GM12878 (cell line): ENCODE data around the gene TIPARP. TPM values are rescaled to one million over a fixed set of nuclear protein-coding genes. Genes with fewer than 3 reads are reported as not detected.

ENCODE experiments used
- ATAC-seq: fragments of 200-7000 bp; cut with Tn5 transposase; 3 replicates; pipeline ENCODE4 v1.9.1; 2020; ENCODE audit warnings: mild to moderate bottlenecking, moderate library complexity
- BruUV-seq: library from RNA; stranded (reverse); fragments of 400-500 nt; replicated peaks from 2 replicates; lab custom pipeline; 2021; lab: Mats Ljungman, UMichigan
- CTCF ChIA-PET: fragments of 300-600 bp; sonication (Branson Sonifier 250); formaldehyde crosslinking; extraction: SDS; loops from one replicate; lab custom pipeline; 2021; ENCODE audit warnings: inconsistent platforms; lab: Yijun Ruan, JAX
- POLR2A ChIA-PET: fragments of 350-600 bp; formaldehyde crosslinking; extraction: SDS; loops from one replicate; lab custom pipeline; 2021; ENCODE audit warnings: inconsistent platforms; lab: Charles Lee
- RAD21 ChIA-PET: fragments of 300-600 bp; sonication (Branson Sonifier 250); formaldehyde crosslinking; loops from one replicate; lab custom pipeline; 2023; ENCODE audit warnings: antibody characterized with exemption; ENCODE audit not compliant: unreplicated experiment; lab: Charles Lee
- SMC1A ChIA-PET: fragments of 300-600 bp; sonication (Branson Sonifier 250); formaldehyde crosslinking; loops from one replicate; lab custom pipeline; 2023; ENCODE audit not compliant: unreplicated experiment, uncharacterized antibody; lab: Charles Lee
- DNase-seq: peaks from one replicate; pipeline ENCODE4 v3.0.0-alpha.2; 2011; ENCODE audit warnings: low read depth, low spot score
- FAIRE-seq: peaks from 3 replicates; lab custom pipeline; 2011; peaks lifted over from hg19 to GRCh38; lab: Jason Lieb, UNC
- H2AFZ ChIP-seq: 2 replicates; pipeline ENCODE4 v1.6.0; 2011; ENCODE audit warnings: low read depth, low read length, control low read depth; ENCODE audit not compliant: control insufficient read depth
- H3K27ac ChIP-seq: 2 replicates; pipeline ENCODE4 v1.5.1; 2011; ENCODE audit warnings: control low read depth; ENCODE audit not compliant: control insufficient read depth, insufficient read depth
- H3K27me3 ChIP-seq, 2 experiments: replicated peaks in 1 of 2; 2 replicates each; pipeline versions ENCODE4 v1.6.0 to v1.6.1; 2011; ENCODE audit warnings: low read length in 1 of 2; ENCODE audit not compliant: control insufficient read depth in 2 of 2, insufficient read depth in 2 of 2
- H3K36me3 ChIP-seq, 2 experiments: 2 replicates each; pipeline ENCODE4 v1.5.1; 2011; ENCODE audit warnings: low read length in 1 of 2; ENCODE audit not compliant: control insufficient read depth in 2 of 2, insufficient read depth in 2 of 2
- H3K4me1 ChIP-seq: 2 replicates; pipeline ENCODE4 v1.6.1; 2011; ENCODE audit warnings: mild to moderate bottlenecking, low read length, moderate library complexity, mixed read lengths; ENCODE audit not compliant: control insufficient read depth, insufficient read depth
- H3K4me2 ChIP-seq: 2 replicates; pipeline ENCODE4 v1.6.0; 2011; ENCODE audit warnings: control low read depth; ENCODE audit not compliant: control insufficient read depth, insufficient read depth
- H3K4me3 ChIP-seq: fragments of 200-600 bp; sonication (generic); 2 replicates; pipeline ENCODE4 v1.5.1; 2016
- H3K79me2 ChIP-seq: 2 replicates; pipeline ENCODE4 v1.6.0; 2011; ENCODE audit warnings: low read length; ENCODE audit not compliant: control insufficient read depth, insufficient read depth
- H3K9ac ChIP-seq: 2 replicates; pipeline ENCODE4 v1.8.0; 2011; ENCODE audit warnings: low read length, control low read depth, mixed read lengths; ENCODE audit not compliant: control insufficient read depth, insufficient read depth
- H3K9me3 ChIP-seq: replicated peaks from 3 replicates; pipeline ENCODE4 v1.5.1; 2011; ENCODE audit warnings: mild to moderate bottlenecking, low read length; ENCODE audit not compliant: control insufficient read depth, insufficient read depth
- H4K20me1 ChIP-seq: 2 replicates; pipeline ENCODE4 v1.6.0; 2011; ENCODE audit not compliant: control insufficient read depth, insufficient read depth
- CBX3 ChIP-seq: fragments of 200-600 bp; sonication (generic); IDR thresholded peaks from 2 replicates; pipeline ENCODE4 v1.6.1; 2016; ENCODE audit warnings: low read depth, borderline replicate concordance
- DPF2 ChIP-seq: fragments of 450-650 bp; IDR thresholded peaks from 2 replicates; pipeline ENCODE4 v1.6.1; 2017; ENCODE audit warnings: mild to moderate bottlenecking
- EED ChIP-seq: sonication (generic); IDR thresholded peaks from 2 replicates; pipeline ENCODE4 v1.6.1; 2016; ENCODE audit warnings: antibody characterized with exemption, low read depth
- EZH2 ChIP-seq: IDR thresholded peaks from 2 replicates; pipeline ENCODE4 v1.6.1; 2012; ENCODE audit warnings: low read depth, mild to moderate bottlenecking, control low read depth, inconsistent platforms, low read length, borderline replicate concordance; ENCODE audit not compliant: control insufficient read depth
- FOXM1 ChIP-seq: IDR thresholded peaks from 2 replicates; pipeline ENCODE4 v1.6.1; 2012; ENCODE audit warnings: low read depth, mild to moderate bottlenecking, inconsistent platforms, low read length, moderate library complexity
- HDAC2 ChIP-seq: fragments of 200-600 bp; sonication (generic); IDR thresholded peaks from 2 replicates; pipeline ENCODE4 v1.6.1; 2017
- MXI1 ChIP-seq: fragments of 150-350 bp; IDR thresholded peaks from 2 replicates; pipeline ENCODE4 v1.6.1; 2011; ENCODE audit warnings: low read depth, mild to moderate bottlenecking, inconsistent platforms, low read length, improper control_type of control experiment
- NFIC ChIP-seq: IDR thresholded peaks from 2 replicates; pipeline ENCODE4 v1.6.1; 2012; ENCODE audit warnings: low read depth, mild to moderate bottlenecking, inconsistent platforms, low read length, moderate library complexity
- NFYB ChIP-seq: IDR thresholded peaks from 2 replicates; pipeline ENCODE4 v1.6.1; 2011; ENCODE audit warnings: low read depth, mild to moderate bottlenecking, low read length, improper control_type of control experiment, moderate library complexity; ENCODE audit not compliant: insufficient read depth
- NRF1 ChIP-seq: conservative IDR thresholded peaks from 2 replicates; pipeline ENCODE4 v1.6.1; 2011; ENCODE audit warnings: mild to moderate bottlenecking, low read depth, low read length, improper control_type of control experiment
- PAX5 ChIP-seq: IDR thresholded peaks from 2 replicates; pipeline ENCODE4 v1.6.1; 2011; ENCODE audit warnings: low read depth, low read length, borderline replicate concordance
- POU2F2 ChIP-seq: IDR thresholded peaks from 3 replicates; pipeline ENCODE4 v1.6.1; 2011; ENCODE audit warnings: low read depth, mild to moderate bottlenecking, low read length, borderline replicate concordance
- SREBF2 ChIP-seq: IDR thresholded peaks from 2 replicates; pipeline ENCODE4 v1.6.1; 2012; ENCODE audit warnings: mild to moderate bottlenecking, low read length
- STAT1 ChIP-seq: fragments of 450-650 bp; conservative IDR thresholded peaks from 2 replicates; pipeline ENCODE4 v1.6.1; 2014; ENCODE audit warnings: antibody characterized with exemption, mild to moderate bottlenecking
- STAT3 ChIP-seq: IDR thresholded peaks from 2 replicates; pipeline ENCODE4 v1.6.1; 2011; ENCODE audit warnings: low read depth, low read length, improper control_type of control experiment
- ZNF24 ChIP-seq: fragments of 450-650 bp; IDR thresholded peaks from 2 replicates; pipeline ENCODE4 v1.6.1; 2017; ENCODE audit warnings: antibody characterized with exemption, mild to moderate bottlenecking
- ZNF384 ChIP-seq: IDR thresholded peaks from 2 replicates; pipeline ENCODE4 v1.6.1; 2012; ENCODE audit warnings: low read depth, mild to moderate bottlenecking, low read length, improper control_type of control experiment, borderline replicate concordance
- ZNF622 ChIP-seq: fragments of 450-650 bp; IDR thresholded peaks from 2 replicates; pipeline ENCODE4 v1.6.1; 2017; ENCODE audit warnings: mild to moderate bottlenecking, inconsistent platforms
- WGBS: methylation state at CpG from one replicate; pipeline ENCODE4 v1.1.6; 2016; ENCODE audit warnings: low lambda C conversion rate; ENCODE audit not compliant: insufficient replicate concordance, insufficient coverage; ENCODE audit errors: missing lambda C conversion rate; 5-methylcytosine and 5-hydroxymethylcytosine counted together
- in situ Hi-C: fragments of 300-500 bp; cut with MboI; formaldehyde crosslinking; loops from 9 replicates; pipeline ENCODE4 v1.14.3; 2018; ENCODE audit warnings: mixed read lengths
- intact Hi-C: fragments of 100-400 bp; cut with micrococcal nuclease; formaldehyde crosslinking; loops from one replicate; pipeline ENCODE4 v1.14.2; 2022; ENCODE audit not compliant: unreplicated experiment
- polyA plus RNA-seq, 11 experiments: library from polyadenylated mRNA; depleted of rRNA in 4 of 11; unstranded in 6 of 11; stranded (reverse) in 5 of 11; fragments of >200 nt; fragmentation: Nextera tagmentation in 4 of 11; fragmentation: Illumina TruSeq in 1 of 11; extraction: Ambion mirVana in 4 of 11; extraction: Trizol in 1 of 11; gene quantifications; 1 replicate in 1 of 11; 2 replicates in 10 of 11; pipeline versions ENCODE4 v1.2.1 to v1.2.3, GENCODE V29; 2011 to 2016; ENCODE audit warnings: inconsistent platforms in 2 of 11, missing spikeins in 2 of 11, low read depth in 1 of 11
- total RNA-seq, 4 experiments: library from RNA; depleted of rRNA in 3 of 4; stranded (reverse); fragments of >200 nt in 3 of 4; fragmentation: Illumina TruSeq in 1 of 4; extraction: Trizol in 1 of 4; gene quantifications; 2 replicates each; pipeline versions ENCODE4 v1.2.1 to v1.2.3, GENCODE V29; 2013 to 2021
- TF ChIP-seq, protein P1 (sequence below): IDR thresholded peaks from 2 replicates; pipeline ENCODE4 v1.6.1; 2012; ENCODE audit warnings: low read depth, low read length, improper control_type of control experiment
- TF ChIP-seq, protein P2 (sequence below): fragments of 450-650 bp; IDR thresholded peaks from 2 replicates; pipeline ENCODE4 v1.6.1; 2016; ENCODE audit warnings: mild to moderate bottlenecking, moderate library complexity, borderline replicate concordance

Gene TIPARP
- total and polyA plus RNA-seq, 10 of the 15 experiments (the other 5 are each of a cell fraction or from before 2014, with no cell fraction given), result 3.2 to 21.5 (median 12.0) TPM

- ATAC-seq, result no peak
- 38% methylated on average over 1 of the region's 1 CpG for WGBS
- H2AFZ ChIP-seq, result no peak overlapping the region
- RAD21 ChIA-PET, result interaction anchor here (1.3 kb wide), 1 partner anchor 48 kb away, joined by 3 read pairs; no protein-coding TSS in a partner anchor
- intact Hi-C loops, result no loop called here
- in situ Hi-C loops, result no loop called here
- H3K27ac ChIP-seq, result no peak overlapping the region
- no TSS peak for BruUV-seq
- H3K4me3 ChIP-seq, result no peak overlapping the region
- no peaks in the 10 kb centered on the region for H4K20me1 ChIP-seq
- no peaks in the 10 kb centered on the region for H3K36me3 ChIP-seq
- no peak for FAIRE-seq
- H3K4me2 ChIP-seq, result no peak overlapping the region
- H3K9me3 ChIP-seq, result no peaks in the 10 kb centered on the region
- SMC1A ChIA-PET, result no interaction called here
- no peak for DNase-seq
- CTCF ChIA-PET, result interaction anchor here (1.4 kb wide), 1 partner anchor 16 kb away, joined by 4 read pairs; no protein-coding TSS in a partner anchor
- H3K9ac ChIP-seq, result no peak overlapping the region
- no peaks in the 10 kb centered on the region for H3K27me3 ChIP-seq
- TF ChIP-seq, protein P1, sequence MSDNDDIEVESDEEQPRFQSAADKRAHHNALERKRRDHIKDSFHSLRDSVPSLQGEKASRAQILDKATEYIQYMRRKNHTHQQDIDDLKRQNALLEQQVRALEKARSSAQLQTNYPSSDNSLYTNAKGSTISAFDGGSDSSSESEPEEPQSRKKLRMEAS, result no peak
- TF ChIP-seq DPF2 (no peak), ZNF384 (no peak), EED (no peak), FOXM1 (no peak), EZH2 (no peak), CBX3 (no peak), POU2F2 (no peak), NRF1 (no peak), PAX5 (no peak), HDAC2 (no peak), ZNF24 (no peak), NFYB (no peak), MXI1 (no peak), ZNF622 (no peak), SREBF2 (no peak), NFIC (no peak), STAT1 (no peak), STAT3 (no peak)
- TF ChIP-seq, protein P2, sequence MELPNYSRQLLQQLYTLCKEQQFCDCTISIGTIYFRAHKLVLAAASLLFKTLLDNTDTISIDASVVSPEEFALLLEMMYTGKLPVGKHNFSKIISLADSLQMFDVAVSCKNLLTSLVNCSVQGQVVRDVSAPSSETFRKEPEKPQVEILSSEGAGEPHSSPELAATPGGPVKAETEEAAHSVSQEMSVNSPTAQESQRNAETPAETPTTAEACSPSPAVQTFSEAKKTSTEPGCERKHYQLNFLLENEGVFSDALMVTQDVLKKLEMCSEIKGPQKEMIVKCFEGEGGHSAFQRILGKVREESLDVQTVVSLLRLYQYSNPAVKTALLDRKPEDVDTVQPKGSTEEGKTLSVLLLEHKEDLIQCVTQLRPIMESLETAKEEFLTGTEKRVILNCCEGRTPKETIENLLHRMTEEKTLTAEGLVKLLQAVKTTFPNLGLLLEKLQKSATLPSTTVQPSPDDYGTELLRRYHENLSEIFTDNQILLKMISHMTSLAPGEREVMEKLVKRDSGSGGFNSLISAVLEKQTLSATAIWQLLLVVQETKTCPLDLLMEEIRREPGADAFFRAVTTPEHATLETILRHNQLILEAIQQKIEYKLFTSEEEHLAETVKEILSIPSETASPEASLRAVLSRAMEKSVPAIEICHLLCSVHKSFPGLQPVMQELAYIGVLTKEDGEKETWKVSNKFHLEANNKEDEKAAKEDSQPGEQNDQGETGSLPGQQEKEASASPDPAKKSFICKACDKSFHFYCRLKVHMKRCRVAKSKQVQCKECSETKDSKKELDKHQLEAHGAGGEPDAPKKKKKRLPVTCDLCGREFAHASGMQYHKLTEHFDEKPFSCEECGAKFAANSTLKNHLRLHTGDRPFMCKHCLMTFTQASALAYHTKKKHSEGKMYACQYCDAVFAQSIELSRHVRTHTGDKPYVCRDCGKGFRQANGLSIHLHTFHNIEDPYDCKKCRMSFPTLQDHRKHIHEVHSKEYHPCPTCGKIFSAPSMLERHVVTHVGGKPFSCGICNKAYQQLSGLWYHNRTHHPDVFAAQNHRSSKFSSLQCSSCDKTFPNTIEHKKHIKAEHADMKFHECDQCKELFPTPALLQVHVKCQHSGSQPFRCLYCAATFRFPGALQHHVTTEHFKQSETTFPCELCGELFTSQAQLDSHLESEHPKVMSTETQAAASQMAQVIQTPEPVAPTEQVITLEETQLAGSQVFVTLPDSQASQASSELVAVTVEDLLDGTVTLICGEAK, result no peak
- POLR2A ChIA-PET, result no interaction called here
- no peaks in the 10 kb centered on the region for H3K79me2 ChIP-seq
- no peaks in the 10 kb centered on the region for H3K4me1 ChIP-seq
Observed at GRCh38 chr3:156726456-156726855, 52.1 kb downstream of the TIPARP start.
